ENCODE measurements around the gene KDM4C.

KDM4C gene

GRCh38 chr9:7118633-7119032, 360.9 kb downstream of the KDM4C start:
- intact Hi-C loops (cut with DNase I; ENCODE audit: low total_unique reads) = no loop called here
- no peaks in the 10 kb centered on the region for H3K4me1 ChIP-seq
- H3K36me3 ChIP-seq = peaks cover 0 to 5% (median 0%) of the 10 kb centered on the region in 3 donors
- H3K4me3 ChIP-seq = no peak overlapping the region
- TF ChIP-seq CTCF (IDR thresholded peaks at IDR 0.05) = no peak
- no peak overlapping the region for H3K27ac ChIP-seq
- no peak for DNase-seq
- H3K27me3 ChIP-seq = no peaks in the 10 kb centered on the region
- H3K9me3 ChIP-seq = no peaks in the 10 kb centered on the region

- no peak for TF ChIP-seq CTCF (IDR thresholded peaks at IDR 0.05)
- DNase-seq = no peak
- intact Hi-C loops (cut with DNase I; ENCODE audit: low total_unique reads) = no loop called here
- Histone ChIP-seq H3K27ac (no peak overlapping the region), H3K27me3 (no peaks in the 10 kb centered on the region), H3K36me3 (peaks cover 0 to 5% (median 0%) of the 10 kb centered on the region in 3 donors), H3K4me1 (no peaks in the 10 kb centered on the region), H3K4me3 (no peak overlapping the region), H3K9me3 (no peaks in the 10 kb centered on the region)
These were observed 361.8 kb downstream of the KDM4C start for GRCh38 chr9:7119612-7120011.

- TF ChIP-seq CTCF (IDR thresholded peaks at IDR 0.05) = no peak
- no peak overlapping the region for H3K27ac ChIP-seq
- H3K4me1 ChIP-seq = no peaks in the 10 kb centered on the region
- peaks cover 0 to 5% (median 0%) of the 10 kb centered on the region in 3 donors for H3K36me3 ChIP-seq
- no peak overlapping the region for H3K4me3 ChIP-seq
- DNase-seq = no peak
- H3K9me3 ChIP-seq = no peaks in the 10 kb centered on the region
- intact Hi-C loops (cut with DNase I; ENCODE audit: low total_unique reads) = no loop called here
- no peaks in the 10 kb centered on the region for H3K27me3 ChIP-seq
These were observed 363.3 kb downstream of the KDM4C start for GRCh38 chr9:7121055-7121454.

- Histone ChIP-seq H3K27ac (no peak overlapping the region), H3K36me3 (peaks cover 0 to 5% (median 0%) of the 10 kb centered on the region in 3 donors), H3K4me3 (no peak overlapping the region), H3K9me3 (no peaks in the 10 kb centered on the region), H3K4me1 (no peaks in the 10 kb centered on the region), H3K27me3 (no peaks in the 10 kb centered on the region)
- no peak for TF ChIP-seq CTCF (IDR thresholded peaks at IDR 0.05)
- intact Hi-C loops (cut with DNase I; ENCODE audit: low total_unique reads) = no loop called here
- no peak for DNase-seq
These were observed 363.9 kb downstream of the KDM4C start for GRCh38 chr9:7121664-7122063.

GRCh38 chr9:7123743-7124142, 366.0 kb downstream of the KDM4C start:
- no peak overlapping the region for H3K27ac ChIP-seq
- no peak for DNase-seq
- no peak for TF ChIP-seq CTCF (IDR thresholded peaks at IDR 0.05)
- no peaks in the 10 kb centered on the region for H3K27me3 ChIP-seq
- no peaks in the 10 kb centered on the region for H3K4me1 ChIP-seq
- H3K4me3 ChIP-seq = no peak overlapping the region
- peaks cover 5 to 14% (median 10%) of the 10 kb centered on the region in 3 donors for H3K36me3 ChIP-seq
- intact Hi-C loops (cut with DNase I; ENCODE audit: low total_unique reads) = loop anchor here (2.0 kb wide), 1 partner anchor 43 kb away; no protein-coding TSS in a partner anchor
- no peaks in the 10 kb centered on the region for H3K9me3 ChIP-seq

GRCh38 chr9:7125231-7125630, 367.5 kb downstream of the KDM4C start:
- no peaks in the 10 kb centered on the region for H3K4me1 ChIP-seq
- intact Hi-C loops (cut with DNase I; ENCODE audit: low total_unique reads) = loop anchor here (2.0 kb wide), 1 partner anchor 42 kb away; no protein-coding TSS in a partner anchor

More at GRCh38 chr9:7125231-7125630, 367.5 kb downstream of the KDM4C start:
- no peak for DNase-seq
- H3K36me3 ChIP-seq = peaks cover 15 to 23% (median 17%) of the 10 kb centered on the region in 3 donors
- no peak overlapping the region for H3K4me3 ChIP-seq
- TF ChIP-seq CTCF (IDR thresholded peaks at IDR 0.05) = no peak
- no peaks in the 10 kb centered on the region for H3K27me3 ChIP-seq
- no peaks in the 10 kb centered on the region for H3K9me3 ChIP-seq
- H3K27ac ChIP-seq = no peak overlapping the region
